K562 (cell line): ENCODE data around the gene ELF1. TPM values are rescaled to one million over a fixed set of nuclear protein-coding genes. Genes with fewer than 3 reads are reported as not detected.

Experiments
- CC2D1A ChIP-seq: fragments of 450-650 bp; IDR thresholded peaks from 2 replicates; pipeline ENCODE4 v1.6.1; 2017; ENCODE audit warnings: mild to moderate bottlenecking
- FOXK2 ChIP-seq, 2 experiments: fragments of 450-650 bp; IDR thresholded peaks in 1 of 2; conservative IDR thresholded peaks in 1 of 2; 2 replicates each; pipeline ENCODE4 v1.6.1; 2016; ENCODE audit warnings: low read depth in 2 of 2, mild to moderate bottlenecking in 1 of 2
- HMG20A ChIP-seq: fragments of 450-650 bp; formaldehyde crosslinking; conservative IDR thresholded peaks from 2 replicates; pipeline ENCODE4 v1.4.0; 2020; ENCODE audit warnings: mild to moderate bottlenecking, mixed read lengths
- MYC ChIP-seq, 2 experiments: fragments of 250-450 bp in 1 of 2; sonication (Bioruptor Pico) in 1 of 2; IDR thresholded peaks; 2 replicates each; pipeline versions ENCODE4 v1.5.1 to v1.6.1; 2012 to 2021; ENCODE audit warnings: low read depth in 2 of 2, borderline replicate concordance in 1 of 2, improper control_type of control experiment in 1 of 2, low read length in 1 of 2, mild to moderate bottlenecking in 1 of 2, moderate library complexity in 1 of 2
- NUFIP1 ChIP-seq: fragments of 450-650 bp; IDR thresholded peaks from 2 replicates; pipeline ENCODE4 v1.6.1; 2018; ENCODE audit not compliant: partially characterized antibody
- PPARD ChIP-seq: fragments of 250-450 bp; sonication (Bioruptor Pico); IDR thresholded peaks from 2 replicates; pipeline ENCODE4 v1.8.0; 2022; ENCODE audit warnings: inconsistent platforms, mild to moderate bottlenecking, moderate library complexity
- ZNF121 ChIP-seq: sonication (generic); formaldehyde crosslinking; conservative IDR thresholded peaks from 2 replicates; pipeline ENCODE4 v1.8.0; 2022; ENCODE audit warnings: missing genetic modification reagents
- ZNF436 ChIP-seq: fragments of 250-450, 450-650 bp; sonication (Bioruptor Pico); formaldehyde crosslinking; IDR thresholded peaks from 2 replicates; pipeline ENCODE4 v1.7.0; 2020; ENCODE audit warnings: mild to moderate bottlenecking
- ZNF445 ChIP-seq: fragments of 250-450 bp; sonication (Bioruptor Pico); IDR thresholded peaks from 2 replicates; pipeline ENCODE4 v1.4.0; 2020; ENCODE audit warnings: low read depth, mild to moderate bottlenecking, moderate library complexity
- ZNF830 ChIP-seq: fragments of 250-450 bp; sonication (Bioruptor Pico); IDR thresholded peaks from 2 replicates; pipeline ENCODE4 v1.5.0; 2021; ENCODE audit warnings: mild to moderate bottlenecking
- polyA plus RNA-seq, 8 experiments: library from polyadenylated mRNA; depleted of rRNA in 4 of 8; stranded (reverse) in 5 of 8; unstranded in 3 of 8; fragments of >200 nt; fragmentation: Nextera tagmentation in 2 of 8; fragmentation: Illumina TruSeq in 1 of 8; extraction: Ambion mirVana in 2 of 8; extraction: Trizol in 1 of 8; gene quantifications; 2 replicates each; pipeline versions ENCODE4 v1.2.1 to v1.2.3, GENCODE V29; 2011 to 2014; ENCODE audit warnings: inconsistent platforms in 1 of 8, missing spikeins in 1 of 8
- total RNA-seq, 7 experiments: library from RNA; depleted of rRNA in 6 of 7; stranded (reverse); fragments of >200 nt in 6 of 7; fragmentation: Illumina TruSeq in 2 of 7; extraction: Trizol in 2 of 7; gene quantifications; 2 replicates each; pipeline versions ENCODE4 v1.2.1 to v1.2.3, GENCODE V29; 2011 to 2021; ENCODE audit warnings: low replicate concordance in 1 of 7
- TF ChIP-seq, protein P1 (sequence below): sonication (generic); formaldehyde crosslinking; IDR thresholded peaks from 2 replicates; pipeline ENCODE4 v1.8.0; 2022; ENCODE audit warnings: mild to moderate bottlenecking, missing genetic modification reagents, borderline replicate concordance
- TF ChIP-seq, protein P2 (sequence below): fragments of 250-450 bp; sonication (Bioruptor Pico); IDR thresholded peaks from 2 replicates; pipeline ENCODE4 v1.9.0; 2021; ENCODE audit warnings: mild to moderate bottlenecking, inconsistent platforms
- TF ChIP-seq, protein P3 (sequence below): sonication (generic); formaldehyde crosslinking; IDR thresholded peaks from 2 replicates; pipeline ENCODE4 v1.8.1; 2023; ENCODE audit warnings: missing genetic modification reagents, mild to moderate bottlenecking, borderline replicate concordance
- TF ChIP-seq, protein P4 (sequence below): sonication (generic); formaldehyde crosslinking; IDR thresholded peaks from 2 replicates; pipeline ENCODE4 v1.8.0; 2022; ENCODE audit warnings: mild to moderate bottlenecking, missing genetic modification reagents
- TF ChIP-seq, protein P5 (sequence below): fragments of 250-450 bp; sonication (Bioruptor Pico); IDR thresholded peaks from 2 replicates; pipeline ENCODE4 v1.8.0; 2022; ENCODE audit warnings: inconsistent platforms, mild to moderate bottlenecking, moderate library complexity, borderline replicate concordance

The ELF1 gene
- total and polyA plus RNA-seq, 9 of the 15 experiments (the other 6 are each of a cell fraction or from before 2014, with no cell fraction given), result 24.7 to 54.4 (median 33.4) TPM

DNA sequence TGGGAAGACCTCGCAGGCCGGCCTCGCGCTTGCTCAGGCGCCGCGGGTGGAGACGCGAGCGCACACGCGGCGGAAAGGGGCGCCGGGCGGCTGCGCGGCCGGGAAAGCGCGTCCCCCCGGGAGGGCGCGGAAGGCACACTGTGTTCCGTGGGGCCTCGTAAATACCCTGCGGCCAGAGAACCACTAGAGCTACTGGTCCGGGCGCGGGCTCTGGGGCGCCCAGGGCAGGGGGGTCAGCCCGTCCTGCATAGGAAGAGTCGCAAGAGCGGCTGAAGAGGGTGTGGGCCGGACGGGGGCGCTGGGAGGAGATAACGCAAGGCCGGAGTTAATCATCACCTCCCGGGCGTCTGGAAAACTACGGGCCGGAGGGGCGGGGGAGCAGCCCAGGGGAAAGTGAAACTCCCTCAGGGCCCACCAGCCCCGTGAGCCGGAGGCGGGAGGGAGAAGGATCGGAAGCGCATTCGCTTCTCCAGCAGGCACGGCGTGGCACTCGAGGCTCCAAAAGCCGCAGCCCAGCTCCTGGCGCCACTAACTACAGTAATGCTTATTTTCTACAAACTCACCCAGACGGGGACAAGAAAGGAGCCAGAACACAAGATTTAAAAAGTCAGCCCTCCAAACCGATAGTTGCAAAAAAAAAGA is 41.1 kb upstream of the ELF1 start (continued):
- TF ChIP-seq, protein P1, sequence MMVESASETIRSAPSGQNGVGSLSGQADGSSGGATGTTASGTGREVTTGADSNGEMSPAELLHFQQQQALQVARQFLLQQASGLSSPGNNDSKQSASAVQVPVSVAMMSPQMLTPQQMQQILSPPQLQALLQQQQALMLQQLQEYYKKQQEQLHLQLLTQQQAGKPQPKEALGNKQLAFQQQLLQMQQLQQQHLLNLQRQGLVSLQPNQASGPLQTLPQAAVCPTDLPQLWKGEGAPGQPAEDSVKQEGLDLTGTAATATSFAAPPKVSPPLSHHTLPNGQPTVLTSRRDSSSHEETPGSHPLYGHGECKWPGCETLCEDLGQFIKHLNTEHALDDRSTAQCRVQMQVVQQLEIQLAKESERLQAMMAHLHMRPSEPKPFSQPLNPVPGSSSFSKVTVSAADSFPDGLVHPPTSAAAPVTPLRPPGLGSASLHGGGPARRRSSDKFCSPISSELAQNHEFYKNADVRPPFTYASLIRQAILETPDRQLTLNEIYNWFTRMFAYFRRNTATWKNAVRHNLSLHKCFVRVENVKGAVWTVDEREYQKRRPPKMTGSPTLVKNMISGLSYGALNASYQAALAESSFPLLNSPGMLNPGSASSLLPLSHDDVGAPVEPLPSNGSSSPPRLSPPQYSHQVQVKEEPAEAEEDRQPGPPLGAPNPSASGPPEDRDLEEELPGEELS (CRISPR knock-in tag), result no peak
- TF ChIP-seq HMG20A (CRISPR knock-in tag), result no peak
- TF ChIP-seq, protein P2, sequence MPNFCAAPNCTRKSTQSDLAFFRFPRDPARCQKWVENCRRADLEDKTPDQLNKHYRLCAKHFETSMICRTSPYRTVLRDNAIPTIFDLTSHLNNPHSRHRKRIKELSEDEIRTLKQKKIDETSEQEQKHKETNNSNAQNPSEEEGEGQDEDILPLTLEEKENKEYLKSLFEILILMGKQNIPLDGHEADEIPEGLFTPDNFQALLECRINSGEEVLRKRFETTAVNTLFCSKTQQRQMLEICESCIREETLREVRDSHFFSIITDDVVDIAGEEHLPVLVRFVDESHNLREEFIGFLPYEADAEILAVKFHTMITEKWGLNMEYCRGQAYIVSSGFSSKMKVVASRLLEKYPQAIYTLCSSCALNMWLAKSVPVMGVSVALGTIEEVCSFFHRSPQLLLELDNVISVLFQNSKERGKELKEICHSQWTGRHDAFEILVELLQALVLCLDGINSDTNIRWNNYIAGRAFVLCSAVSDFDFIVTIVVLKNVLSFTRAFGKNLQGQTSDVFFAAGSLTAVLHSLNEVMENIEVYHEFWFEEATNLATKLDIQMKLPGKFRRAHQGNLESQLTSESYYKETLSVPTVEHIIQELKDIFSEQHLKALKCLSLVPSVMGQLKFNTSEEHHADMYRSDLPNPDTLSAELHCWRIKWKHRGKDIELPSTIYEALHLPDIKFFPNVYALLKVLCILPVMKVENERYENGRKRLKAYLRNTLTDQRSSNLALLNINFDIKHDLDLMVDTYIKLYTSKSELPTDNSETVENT (CRISPR knock-in tag), result no peak
- no peak for TF ChIP-seq MYC (IDR thresholded peaks at IDR 0.05; ENCODE audit: low read depth, low read length)
- no peak for TF ChIP-seq MYC (CRISPR knock-in tag; IDR thresholded peaks at IDR 0.05; ENCODE audit: borderline replicate concordance, low read depth)
- TF ChIP-seq, protein P3, sequence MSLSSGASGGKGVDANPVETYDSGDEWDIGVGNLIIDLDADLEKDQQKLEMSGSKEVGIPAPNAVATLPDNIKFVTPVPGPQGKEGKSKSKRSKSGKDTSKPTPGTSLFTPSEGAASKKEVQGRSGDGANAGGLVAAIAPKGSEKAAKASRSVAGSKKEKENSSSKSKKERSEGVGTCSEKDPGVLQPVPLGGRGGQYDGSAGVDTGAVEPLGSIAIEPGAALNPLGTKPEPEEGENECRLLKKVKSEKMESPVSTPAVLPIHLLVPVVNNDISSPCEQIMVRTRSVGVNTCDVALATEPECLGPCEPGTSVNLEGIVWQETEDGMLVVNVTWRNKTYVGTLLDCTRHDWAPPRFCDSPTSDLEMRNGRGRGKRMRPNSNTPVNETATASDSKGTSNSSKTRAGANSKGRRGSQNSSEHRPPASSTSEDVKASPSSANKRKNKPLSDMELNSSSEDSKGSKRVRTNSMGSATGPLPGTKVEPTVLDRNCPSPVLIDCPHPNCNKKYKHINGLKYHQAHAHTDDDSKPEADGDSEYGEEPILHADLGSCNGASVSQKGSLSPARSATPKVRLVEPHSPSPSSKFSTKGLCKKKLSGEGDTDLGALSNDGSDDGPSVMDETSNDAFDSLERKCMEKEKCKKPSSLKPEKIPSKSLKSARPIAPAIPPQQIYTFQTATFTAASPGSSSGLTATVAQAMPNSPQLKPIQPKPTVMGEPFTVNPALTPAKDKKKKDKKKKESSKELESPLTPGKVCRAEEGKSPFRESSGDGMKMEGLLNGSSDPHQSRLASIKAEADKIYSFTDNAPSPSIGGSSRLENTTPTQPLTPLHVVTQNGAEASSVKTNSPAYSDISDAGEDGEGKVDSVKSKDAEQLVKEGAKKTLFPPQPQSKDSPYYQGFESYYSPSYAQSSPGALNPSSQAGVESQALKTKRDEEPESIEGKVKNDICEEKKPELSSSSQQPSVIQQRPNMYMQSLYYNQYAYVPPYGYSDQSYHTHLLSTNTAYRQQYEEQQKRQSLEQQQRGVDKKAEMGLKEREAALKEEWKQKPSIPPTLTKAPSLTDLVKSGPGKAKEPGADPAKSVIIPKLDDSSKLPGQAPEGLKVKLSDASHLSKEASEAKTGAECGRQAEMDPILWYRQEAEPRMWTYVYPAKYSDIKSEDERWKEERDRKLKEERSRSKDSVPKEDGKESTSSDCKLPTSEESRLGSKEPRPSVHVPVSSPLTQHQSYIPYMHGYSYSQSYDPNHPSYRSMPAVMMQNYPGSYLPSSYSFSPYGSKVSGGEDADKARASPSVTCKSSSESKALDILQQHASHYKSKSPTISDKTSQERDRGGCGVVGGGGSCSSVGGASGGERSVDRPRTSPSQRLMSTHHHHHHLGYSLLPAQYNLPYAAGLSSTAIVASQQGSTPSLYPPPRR, result no peak
- TF ChIP-seq FOXK2 (conservative IDR thresholded peaks at IDR 0.05 in 1 of 2, IDR thresholded peaks at IDR 0.05 in 1 of 2; ENCODE audit: low read depth in 2 of 2), result no peak
- TF ChIP-seq, protein P4, sequence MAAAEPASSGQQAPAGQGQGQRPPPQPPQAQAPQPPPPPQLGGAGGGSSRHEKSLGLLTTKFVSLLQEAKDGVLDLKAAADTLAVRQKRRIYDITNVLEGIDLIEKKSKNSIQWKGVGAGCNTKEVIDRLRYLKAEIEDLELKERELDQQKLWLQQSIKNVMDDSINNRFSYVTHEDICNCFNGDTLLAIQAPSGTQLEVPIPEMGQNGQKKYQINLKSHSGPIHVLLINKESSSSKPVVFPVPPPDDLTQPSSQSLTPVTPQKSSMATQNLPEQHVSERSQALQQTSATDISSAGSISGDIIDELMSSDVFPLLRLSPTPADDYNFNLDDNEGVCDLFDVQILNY (CRISPR knock-in tag), result no peak
- no peak for TF ChIP-seq ZNF436 (CRISPR knock-in tag)
- no peak for TF ChIP-seq NUFIP1
- 0 out of 2 replicates have a peak, but pooled peaks have one; percentile 27 for TF ChIP-seq CC2D1A
- no peak for TF ChIP-seq ZNF445 (CRISPR knock-in tag)
- TF ChIP-seq ZNF830 (CRISPR knock-in tag), result no peak
- TF ChIP-seq PPARD (CRISPR knock-in tag), result no peak
- TF ChIP-seq ZNF121, result no peak
- TF ChIP-seq, protein P5, sequence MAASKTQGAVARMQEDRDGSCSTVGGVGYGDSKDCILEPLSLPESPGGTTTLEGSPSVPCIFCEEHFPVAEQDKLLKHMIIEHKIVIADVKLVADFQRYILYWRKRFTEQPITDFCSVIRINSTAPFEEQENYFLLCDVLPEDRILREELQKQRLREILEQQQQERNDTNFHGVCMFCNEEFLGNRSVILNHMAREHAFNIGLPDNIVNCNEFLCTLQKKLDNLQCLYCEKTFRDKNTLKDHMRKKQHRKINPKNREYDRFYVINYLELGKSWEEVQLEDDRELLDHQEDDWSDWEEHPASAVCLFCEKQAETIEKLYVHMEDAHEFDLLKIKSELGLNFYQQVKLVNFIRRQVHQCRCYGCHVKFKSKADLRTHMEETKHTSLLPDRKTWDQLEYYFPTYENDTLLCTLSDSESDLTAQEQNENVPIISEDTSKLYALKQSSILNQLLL (CRISPR knock-in tag), result no peak
